Inflammatory macrophage (primary cell): ENCODE results near the gene CR1L.
"Not testable (repeated sequence)": the region's sequence is repeated elsewhere in the genome, so short reads cannot be mapped to it uniquely, and the experiment has no call there.

Experiments
- DNase-seq, 2 donors: peaks; one replicate each; pipeline ENCODE4 v3.0.0-alpha.2; 2020 to 2022

The CR1L gene

DNA sequence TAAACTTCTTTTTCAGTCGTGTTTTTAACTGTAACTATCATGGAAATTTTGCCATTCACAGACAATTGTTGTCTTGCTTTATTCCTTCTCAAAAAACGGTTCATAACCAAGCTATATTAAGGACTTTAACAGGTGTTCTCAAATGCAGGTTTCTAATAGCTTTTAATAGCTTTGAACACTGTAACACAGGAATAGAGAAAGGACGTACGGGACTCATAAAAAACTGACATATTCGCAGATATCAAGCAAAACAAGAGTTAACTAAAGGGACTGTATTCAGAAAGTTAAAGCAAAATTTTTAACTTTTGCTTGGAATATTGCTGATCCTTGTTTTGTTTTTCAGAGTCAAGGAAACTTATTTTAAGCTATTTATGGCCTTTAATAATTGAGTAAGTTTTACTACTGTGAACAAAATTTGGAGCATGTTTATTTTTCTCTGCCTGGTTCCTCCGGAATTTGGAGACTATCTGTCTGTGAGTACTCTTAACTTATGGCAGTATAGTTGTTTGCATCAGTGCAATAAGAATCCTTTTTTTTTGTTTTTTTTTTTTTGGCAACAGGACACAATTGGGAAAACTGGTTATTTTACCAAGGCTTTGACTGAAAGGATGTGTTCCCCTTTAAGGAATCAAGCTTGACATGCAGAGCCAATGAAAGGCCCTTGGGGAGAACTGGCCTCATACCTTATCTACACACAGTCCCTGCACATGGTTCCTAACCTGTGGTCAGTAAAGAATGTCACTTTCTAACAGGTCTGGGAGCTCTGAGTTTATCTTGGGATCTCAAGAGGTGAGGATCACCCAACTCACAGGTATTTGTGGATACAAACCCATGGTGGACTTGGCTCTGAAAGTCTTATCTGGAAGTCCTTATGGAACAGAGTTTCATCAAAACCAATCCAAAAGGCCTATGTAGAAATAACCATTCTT, 101.2 kb downstream of the CR1L start:
- no peak for DNase-seq

DNA sequence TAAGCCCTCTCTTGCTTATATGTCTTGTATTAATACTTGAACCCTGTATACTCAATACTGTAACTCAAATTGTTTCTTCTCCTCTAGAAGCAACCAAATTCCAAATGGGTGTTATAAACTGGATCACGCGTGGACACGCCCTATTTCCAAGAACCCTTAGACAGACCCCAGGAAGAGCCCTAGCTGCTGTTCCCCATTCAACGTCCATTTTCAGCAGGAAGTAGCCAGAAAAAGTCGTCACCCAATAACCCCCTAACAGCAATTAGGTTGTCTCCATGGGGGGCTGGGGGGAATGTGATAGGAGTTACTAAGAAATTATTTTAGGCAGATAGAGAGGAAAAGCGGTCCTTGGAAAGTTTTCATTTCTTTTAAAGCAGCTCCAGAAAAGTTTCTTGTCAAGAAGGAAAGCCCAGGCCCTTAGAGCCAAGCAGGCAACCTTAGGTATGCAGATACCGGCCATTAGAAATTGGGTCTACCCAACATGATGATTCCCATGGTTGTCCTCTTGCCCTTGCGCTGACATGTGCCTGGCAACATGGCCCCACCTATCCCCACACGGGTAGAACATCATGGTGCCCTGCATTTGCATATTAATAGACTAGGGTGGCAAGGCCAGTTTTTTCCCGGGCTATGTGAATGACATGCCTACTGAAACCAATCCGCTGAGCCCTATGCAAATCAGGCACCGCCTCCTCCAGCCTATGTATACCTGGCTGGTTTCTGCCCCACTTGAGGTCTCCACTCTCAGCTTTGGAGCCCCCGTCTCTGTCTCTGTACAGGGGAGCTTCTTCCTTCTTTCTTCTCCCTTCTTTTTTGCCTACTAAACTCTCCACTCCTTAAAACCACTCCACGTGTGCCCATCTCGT, 102.9 kb downstream of the CR1L start:
- DNase-seq = no peak

GRCh38 chr1:207748737-207749528, 104.0 kb downstream of the CR1L start:
- DNase-seq = no peak

- no peak for DNase-seq
Observed at GRCh38 chr1:207750631-207751305, 105.8 kb downstream of the CR1L start.

DNA sequence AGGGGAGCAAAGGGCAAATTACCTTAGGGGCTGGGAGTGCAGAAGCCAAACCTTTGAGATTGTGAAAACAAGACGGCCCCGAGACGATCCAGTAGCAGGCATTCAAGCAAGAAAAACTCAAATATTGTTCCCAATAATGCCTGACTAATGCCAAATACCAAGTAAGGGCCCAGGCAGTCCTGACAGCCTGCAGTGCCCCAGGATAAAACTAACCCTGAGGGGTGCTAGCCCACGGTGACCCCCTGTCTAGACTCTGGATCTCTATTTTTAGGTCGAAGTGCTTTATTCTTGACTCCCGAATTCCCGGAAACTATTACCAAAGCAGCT, 106.5 kb downstream of the CR1L start:
- not testable (repeated sequence) for DNase-seq

DNA sequence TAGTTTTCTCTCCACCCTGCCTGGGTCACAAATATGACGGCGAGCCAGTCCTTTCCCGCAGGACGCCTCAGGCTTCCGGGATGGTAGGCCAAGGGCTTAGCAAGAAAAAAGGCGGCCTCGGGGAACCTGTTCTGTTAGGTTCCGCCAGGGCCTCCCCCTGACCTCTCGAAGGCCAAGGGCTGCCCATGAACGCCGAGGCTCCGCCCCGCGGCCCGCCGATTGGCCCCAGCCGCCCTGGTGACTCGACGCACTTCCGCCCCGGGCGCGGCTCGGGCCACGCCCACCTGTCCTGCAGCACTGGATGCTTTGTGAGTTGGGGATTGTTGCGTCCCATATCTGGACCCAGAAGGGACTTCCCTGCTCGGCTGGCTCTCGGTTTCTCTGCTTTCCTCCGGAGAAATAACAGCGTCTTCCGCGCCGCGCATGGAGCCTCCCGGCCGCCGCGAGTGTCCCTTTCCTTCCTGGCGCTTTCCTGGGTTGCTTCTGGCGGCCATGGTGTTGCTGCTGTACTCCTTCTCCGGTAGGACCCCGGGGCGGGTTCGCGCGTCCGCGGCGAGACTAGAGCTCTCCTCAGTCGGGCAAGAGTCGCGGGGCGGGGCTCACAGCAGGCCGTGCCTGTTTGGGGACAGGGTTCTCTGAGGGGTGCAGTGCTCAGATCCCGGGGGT, 107.0 kb downstream of the CR1L start, which contains the start of gene CD46:
Gene CD46 (plus strand): TSS at position 265 of the 666 bp plus-strand sequence. CDS start 159 bp downstream, at position 424.
- peak; percentile 98 for DNase-seq

DNA sequence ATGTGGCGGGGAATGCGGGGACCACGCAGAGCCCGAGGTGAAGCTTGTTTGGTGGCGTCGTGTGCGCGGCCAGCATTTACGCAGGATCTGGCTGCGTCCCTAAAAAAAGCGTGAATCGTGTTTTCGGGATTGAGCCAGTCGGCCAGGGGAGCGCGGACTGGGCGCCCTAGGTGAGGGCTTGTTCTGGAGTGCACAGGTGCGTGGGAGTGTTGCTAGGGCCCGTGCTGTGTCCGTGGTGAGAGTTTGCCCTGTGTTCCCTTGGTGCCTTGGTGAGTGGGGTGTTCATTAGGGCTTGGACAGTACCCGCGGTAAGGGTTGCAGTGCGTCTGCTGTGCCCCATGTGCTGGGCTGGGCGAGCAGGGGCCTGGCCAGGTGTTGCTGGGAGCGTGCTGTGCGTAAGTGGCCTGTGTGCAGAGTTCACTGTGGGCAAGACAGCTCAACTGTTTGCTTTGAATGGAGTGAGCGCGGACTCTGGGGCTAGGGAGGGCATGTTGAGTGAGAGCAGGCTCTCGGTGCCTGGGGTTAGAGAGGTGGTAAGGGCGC, 107.6 kb downstream of the CR1L start:
- DNase-seq = peak; percentile 10 to 54

DNA sequence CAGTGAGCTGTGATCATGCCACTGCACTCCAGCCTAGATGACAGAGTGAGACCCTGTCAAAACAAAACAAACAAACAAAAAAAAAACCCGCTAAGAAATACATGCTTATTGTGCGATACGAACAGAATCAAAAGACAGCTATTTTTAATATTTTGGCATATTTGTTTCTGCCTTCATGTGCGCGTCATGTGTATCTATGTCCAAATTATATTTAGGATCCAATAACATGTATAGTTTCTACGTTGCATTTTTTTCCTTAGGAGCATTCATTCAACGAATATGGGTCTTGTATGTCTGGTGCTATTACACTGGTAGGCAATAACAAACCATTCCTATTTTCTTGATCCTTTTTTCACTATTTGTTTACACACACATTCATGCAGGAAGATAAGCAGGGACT, 108.7 kb downstream of the CR1L start:
- no peak for DNase-seq

GRCh38 chr1:207754011-207754410, 109.1 kb downstream of the CR1L start:
- DNase-seq = no peak

DNA sequence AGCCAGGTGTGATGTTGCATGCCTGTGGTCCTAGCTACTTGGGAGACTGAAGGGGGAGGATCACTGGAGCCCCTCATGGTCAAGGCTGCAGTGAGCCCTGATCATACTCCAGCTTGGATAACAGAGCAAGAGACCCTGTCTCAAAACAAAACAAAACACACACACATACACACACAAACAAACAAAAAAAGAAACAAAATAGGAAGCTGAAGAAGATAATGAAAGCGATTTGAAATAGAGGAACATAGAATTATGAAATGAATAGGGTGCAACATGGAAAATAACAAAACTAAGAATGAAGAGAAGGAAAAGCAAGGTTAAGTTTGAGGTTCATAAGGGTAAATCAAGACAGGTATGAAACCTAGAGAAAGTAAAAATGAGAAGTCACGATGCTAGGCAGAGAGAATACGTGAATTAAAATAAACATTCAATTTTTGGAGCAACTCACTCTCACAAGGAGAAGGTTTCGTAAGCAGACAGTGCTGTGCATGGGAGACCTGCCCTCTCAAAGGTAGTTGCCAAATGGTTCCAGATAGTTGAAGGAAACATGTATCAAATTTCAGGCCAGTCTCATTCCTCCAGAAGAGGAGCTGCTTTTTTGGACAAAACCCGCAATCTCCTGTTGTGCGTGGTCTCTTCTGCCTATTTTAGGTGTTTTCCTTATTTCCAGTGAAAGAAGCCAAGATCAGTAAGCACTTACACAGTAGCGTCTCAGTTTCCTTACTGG, 110.2 kb downstream of the CR1L start:
- DNase-seq = peak; percentile 9 to 31

DNA sequence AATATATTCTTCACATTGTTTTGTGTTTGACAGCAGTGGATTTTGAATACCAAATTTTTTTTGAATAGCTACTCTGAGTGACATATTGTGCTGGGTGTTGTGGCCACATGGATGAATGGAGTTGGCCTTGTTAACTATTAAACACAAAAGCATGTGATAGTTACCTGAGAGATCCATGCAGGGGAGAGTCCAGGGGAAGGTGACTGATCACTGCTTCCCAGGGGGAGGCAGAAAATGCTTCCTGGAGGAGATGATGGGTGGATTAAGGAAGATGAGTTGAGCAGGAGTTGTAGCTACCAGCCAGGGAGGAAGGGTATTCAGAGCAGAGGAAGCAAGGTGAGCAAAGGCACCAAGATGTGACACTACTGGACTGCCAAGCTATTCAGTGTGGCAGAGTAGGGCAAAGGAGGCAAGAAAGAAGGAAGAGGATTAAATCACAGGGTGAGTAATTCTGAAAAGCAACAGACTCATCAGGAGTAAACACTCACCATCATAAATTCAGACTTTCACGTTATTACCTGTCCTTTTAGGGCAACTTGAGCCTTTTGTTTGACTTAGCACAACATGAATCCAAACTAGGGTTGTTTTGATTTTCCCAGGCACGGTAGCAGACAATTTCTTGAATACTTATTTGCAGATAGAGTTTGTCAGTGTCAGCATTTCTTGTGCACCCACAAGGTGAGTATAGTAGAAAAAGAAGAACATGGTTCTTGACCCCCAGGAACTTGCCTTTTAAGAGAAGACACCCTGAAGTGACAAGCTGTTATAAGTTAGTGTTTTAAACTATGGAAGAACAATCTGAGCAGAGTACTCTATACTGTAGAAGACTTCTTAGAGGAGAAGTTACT, 111.1 kb downstream of the CR1L start:
- no peak for DNase-seq

GRCh38 chr1:207762622-207763021, 117.7 kb downstream of the CR1L start:
- DNase-seq = no peak

- DNase-seq = no peak
Observed at GRCh38 chr1:207763091-207763490, 118.2 kb downstream of the CR1L start.

DNA sequence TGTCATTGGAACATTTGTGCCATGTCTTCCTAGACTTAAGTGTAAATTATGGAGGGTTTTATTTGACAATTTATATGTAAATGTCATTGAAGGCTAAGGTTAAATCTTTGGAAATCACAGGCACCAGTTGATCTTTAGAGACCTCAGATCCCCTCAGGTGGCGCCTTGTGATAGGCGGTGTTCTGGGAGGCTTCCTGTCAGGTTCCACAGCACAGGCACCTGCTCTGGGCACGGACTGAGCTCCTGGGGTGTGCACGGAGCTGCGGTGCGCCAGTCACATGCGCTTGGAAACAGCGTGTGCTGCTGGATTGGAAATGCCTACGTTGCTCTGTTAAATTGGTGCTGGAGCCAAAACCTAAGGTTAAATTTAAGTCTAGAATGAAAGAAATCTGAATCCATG, 119.0 kb downstream of the CR1L start:
- no peak for DNase-seq

DNA sequence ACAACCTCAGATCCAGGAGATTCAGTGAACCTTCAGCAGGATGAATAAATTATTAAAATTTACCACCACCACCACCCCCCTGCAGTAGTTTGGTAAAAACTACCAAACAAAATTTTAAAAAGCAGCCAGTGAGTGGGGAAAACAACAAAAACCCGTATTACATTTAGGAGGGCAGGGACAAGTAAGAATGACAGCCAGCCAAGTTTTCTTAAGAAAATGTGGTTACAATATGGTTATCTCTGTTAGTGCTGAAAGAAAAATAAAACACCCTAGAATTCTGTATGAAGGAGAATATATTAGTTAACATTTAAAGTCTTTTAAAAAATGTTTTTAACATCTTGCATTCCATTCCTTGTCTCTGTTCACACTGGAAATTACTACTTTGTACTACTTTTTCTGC, 121.6 kb downstream of the CR1L start:
- DNase-seq = no peak

DNA sequence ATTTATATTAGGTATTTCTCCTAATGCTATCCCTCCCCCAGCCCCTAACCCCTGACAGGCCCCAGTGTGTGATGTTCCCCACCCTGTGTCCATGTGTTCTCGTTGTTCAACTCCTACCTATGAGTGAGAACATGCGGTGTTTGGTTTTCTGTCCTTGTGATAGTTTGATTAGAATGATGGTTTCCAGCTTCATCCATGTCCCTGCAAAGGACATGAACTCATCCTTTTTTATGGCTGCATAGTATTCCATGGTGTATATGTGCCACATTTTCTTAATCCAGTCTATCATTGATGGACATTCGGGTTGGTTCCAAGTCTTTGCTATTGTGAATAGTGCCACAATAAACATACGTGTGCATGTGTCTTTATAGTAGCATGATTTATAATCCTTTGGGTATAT, 125.6 kb downstream of the CR1L start:
- DNase-seq = not testable (repeated sequence)
